Upper lobe of left lung (tissue), 4 donors: ENCODE results near the gene ADGRD1.

Source experiments
- CTCF ChIP-seq, 6 experiments: fragments of 450-650 bp in 4 of 6; fragments of 200-600 bp in 2 of 6; sonication (generic) in 2 of 6; IDR thresholded peaks; one replicate each; pipeline ENCODE4 v1.5.1; 2016 to 2019; ENCODE audit warnings: antibody characterized with exemption in 6 of 6
- EP300 ChIP-seq, 4 donors: sonication (generic); formaldehyde crosslinking; IDR thresholded peaks; one replicate each; pipeline ENCODE4 v1.5.1; 2017; ENCODE audit warnings: antibody characterized with exemption in 4 of 4, control low read depth in 2 of 4
- POLR2A ChIP-seq, 4 donors: fragments of 450-650 bp; IDR thresholded peaks; one replicate each; pipeline ENCODE4 v1.5.1; 2016 to 2017; ENCODE audit warnings: antibody characterized with exemption in 4 of 4, mild to moderate bottlenecking in 2 of 4
- POLR2AphosphoS5 ChIP-seq, 2 donors: sonication (generic); formaldehyde crosslinking; IDR thresholded peaks; one replicate each; pipeline ENCODE4 v1.5.1; 2017; ENCODE audit warnings: antibody characterized with exemption in 2 of 2

- TF ChIP-seq CTCF (IDR thresholded peaks at IDR 0.05) (no peak), POLR2A (IDR thresholded peaks at IDR 0.05) (no peak), POLR2AphosphoS5 (IDR thresholded peaks at IDR 0.05) (no peak), EP300 (IDR thresholded peaks at IDR 0.05) (no peak)
Observed at GRCh38 chr12:130911933-130912332, 41.8 kb upstream of the ADGRD1 start.
